IMR-90 (cell line): ENCODE data around the gene DPH6.

Source experiments
- BHLHE40 ChIP-seq: fragments of 150-350 bp; IDR thresholded peaks from 2 replicates; pipeline ENCODE4 v1.6.1; 2016; ENCODE audit warnings: mild to moderate bottlenecking, low read depth, low read length
- CEBPB ChIP-seq: IDR thresholded peaks from 2 replicates; pipeline ENCODE4 v1.6.1; 2012; ENCODE audit warnings: low read depth, low read length, improper control_type of control experiment
- MAFK ChIP-seq: IDR thresholded peaks from 2 replicates; pipeline ENCODE4 v1.6.1; 2012; ENCODE audit warnings: low read depth, low read length, improper control_type of control experiment
- MAZ ChIP-seq: IDR thresholded peaks from 2 replicates; pipeline ENCODE4 v1.6.1; 2012; ENCODE audit warnings: low read depth, mild to moderate bottlenecking, low read length, improper control_type of control experiment, moderate library complexity, borderline replicate concordance
- MXI1 ChIP-seq: IDR thresholded peaks from 2 replicates; pipeline ENCODE4 v1.6.1; 2012; ENCODE audit warnings: low read depth, mild to moderate bottlenecking, low read length, moderate library complexity, borderline replicate concordance
- NFE2L2 ChIP-seq: fragments of 150-350 bp; IDR thresholded peaks from 2 replicates; pipeline ENCODE4 v1.6.1; 2016; ENCODE audit warnings: low read depth, mild to moderate bottlenecking, low read length
- POLR2A ChIP-seq: IDR thresholded peaks from 2 replicates; pipeline ENCODE4 v1.6.1; 2012; ENCODE audit warnings: mild to moderate bottlenecking, low read depth, low read length
- RAD21 ChIP-seq: IDR thresholded peaks from 2 replicates; pipeline ENCODE4 v1.6.1; 2012; ENCODE audit warnings: low read length, improper control_type of control experiment
- RCOR1 ChIP-seq: IDR thresholded peaks from 2 replicates; pipeline ENCODE4 v1.6.1; 2012; ENCODE audit warnings: mild to moderate bottlenecking, low read length, improper control_type of control experiment; ENCODE audit not compliant: insufficient replicate concordance
- RFX5 ChIP-seq: IDR thresholded peaks from 2 replicates; pipeline ENCODE4 v1.8.0; 2012; ENCODE audit warnings: low read depth, mild to moderate bottlenecking, low read length, moderate library complexity
- SMC3 ChIP-seq: fragments of 150-350 bp; IDR thresholded peaks from 2 replicates; pipeline ENCODE4 v1.6.1; 2016; ENCODE audit warnings: low read depth, mild to moderate bottlenecking, antibody characterized with exemption, low read length, moderate library complexity
- TF ChIP-seq, protein P1 (sequence below): conservative IDR thresholded peaks from 2 replicates; pipeline ENCODE4 v1.5.1; 2012; ENCODE audit warnings: mild to moderate bottlenecking, low read depth, low read length, improper control_type of control experiment
- TF ChIP-seq, protein P2 (sequence below): fragments of 150-350 bp; IDR thresholded peaks from 2 replicates; pipeline ENCODE4 v1.6.1; 2017; ENCODE audit warnings: mild to moderate bottlenecking, antibody characterized with exemption, low read length, low read depth

DNA sequence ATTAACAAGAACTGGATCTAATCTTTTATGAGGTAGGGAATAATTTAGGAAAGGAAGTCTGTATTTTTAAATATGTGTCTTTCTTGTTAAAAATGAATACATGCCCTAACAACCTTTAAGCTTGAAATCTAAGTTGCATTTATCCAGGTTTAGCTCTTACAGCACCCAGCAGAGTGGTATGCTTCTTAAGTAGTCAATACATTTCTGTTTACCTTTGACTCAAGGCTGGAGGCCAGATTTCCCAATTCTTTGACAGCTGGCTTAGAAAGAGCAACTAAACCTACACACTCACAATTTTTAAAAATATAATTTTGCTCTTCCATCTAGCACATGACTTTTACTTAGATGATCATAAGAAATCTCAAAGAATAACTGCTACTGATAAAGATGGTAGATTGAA is 148.9 kb downstream of the DPH6 start:
- no peak for TF ChIP-seq POLR2A
- TF ChIP-seq, protein P1, sequence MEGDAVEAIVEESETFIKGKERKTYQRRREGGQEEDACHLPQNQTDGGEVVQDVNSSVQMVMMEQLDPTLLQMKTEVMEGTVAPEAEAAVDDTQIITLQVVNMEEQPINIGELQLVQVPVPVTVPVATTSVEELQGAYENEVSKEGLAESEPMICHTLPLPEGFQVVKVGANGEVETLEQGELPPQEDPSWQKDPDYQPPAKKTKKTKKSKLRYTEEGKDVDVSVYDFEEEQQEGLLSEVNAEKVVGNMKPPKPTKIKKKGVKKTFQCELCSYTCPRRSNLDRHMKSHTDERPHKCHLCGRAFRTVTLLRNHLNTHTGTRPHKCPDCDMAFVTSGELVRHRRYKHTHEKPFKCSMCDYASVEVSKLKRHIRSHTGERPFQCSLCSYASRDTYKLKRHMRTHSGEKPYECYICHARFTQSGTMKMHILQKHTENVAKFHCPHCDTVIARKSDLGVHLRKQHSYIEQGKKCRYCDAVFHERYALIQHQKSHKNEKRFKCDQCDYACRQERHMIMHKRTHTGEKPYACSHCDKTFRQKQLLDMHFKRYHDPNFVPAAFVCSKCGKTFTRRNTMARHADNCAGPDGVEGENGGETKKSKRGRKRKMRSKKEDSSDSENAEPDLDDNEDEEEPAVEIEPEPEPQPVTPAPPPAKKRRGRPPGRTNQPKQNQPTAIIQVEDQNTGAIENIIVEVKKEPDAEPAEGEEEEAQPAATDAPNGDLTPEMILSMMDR: no peak
- no peak for TF ChIP-seq MXI1
- TF ChIP-seq RCOR1: no peak
- no peak for TF ChIP-seq CEBPB
- no peak for TF ChIP-seq MAFK
- no peak for TF ChIP-seq BHLHE40
- TF ChIP-seq RAD21: no peak
- TF ChIP-seq MAZ: no peak
- TF ChIP-seq NFE2L2: no peak
- TF ChIP-seq SMC3: no peak
- TF ChIP-seq, protein P2, sequence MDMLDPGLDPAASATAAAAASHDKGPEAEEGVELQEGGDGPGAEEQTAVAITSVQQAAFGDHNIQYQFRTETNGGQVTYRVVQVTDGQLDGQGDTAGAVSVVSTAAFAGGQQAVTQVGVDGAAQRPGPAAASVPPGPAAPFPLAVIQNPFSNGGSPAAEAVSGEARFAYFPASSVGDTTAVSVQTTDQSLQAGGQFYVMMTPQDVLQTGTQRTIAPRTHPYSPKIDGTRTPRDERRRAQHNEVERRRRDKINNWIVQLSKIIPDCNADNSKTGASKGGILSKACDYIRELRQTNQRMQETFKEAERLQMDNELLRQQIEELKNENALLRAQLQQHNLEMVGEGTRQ: no peak
- no peak for TF ChIP-seq RFX5
